ENCODE results near the gene LRGUK. TPM values are rescaled to one million over a fixed set of nuclear protein-coding genes. Genes with fewer than 3 reads are reported as not detected.
A peak's percentile ranks its signal among the peaks of the same experiment; 100 is the strongest.

Gene LRGUK
- polyA plus RNA-seq, 4 donors = 0.03 to 0.22 TPM; not detected in 2

GRCh38 chr7:134086998-134087735, 40.0 kb upstream of the LRGUK start:
- H3K4me1 ChIP-seq (ENCODE audit: control insufficient read depth in 3 of 3, insufficient read depth in 2 of 3, low read depth in 1 of 3, low read length in 2 of 3) = no peaks in the 10 kb centered on the region
- no peaks in the 10 kb centered on the region for H3K27me3 ChIP-seq (ENCODE audit: control insufficient read depth in 3 of 3, insufficient read depth in 3 of 3, low read length in 3 of 3)
- H3K36me3 ChIP-seq (ENCODE audit: control insufficient read depth in 3 of 3, insufficient read depth in 2 of 3, low read depth in 1 of 3, low read length in 3 of 3) = no peaks in the 10 kb centered on the region
- 84 to 89% (median 86%) methylated on average over 2 of the region's 2 CpGs for WGBS, 3 donors
- no peak overlapping the region for H3K27ac ChIP-seq (ENCODE audit: low read depth in 1 of 3, low read length in 2 of 3)
- FAIRE-seq (no peak), DNase-seq (peak in 1 of 2 donors; percentile 0)
- H3K9me3 ChIP-seq (ENCODE audit: control insufficient read depth in 2 of 2, insufficient read depth in 1 of 2, low read depth in 1 of 2, low read length in 1 of 2) = peaks cover 0 to 28% of the 10 kb centered on the region in 2 donors
- no peak overlapping the region for H3K4me3 ChIP-seq (ENCODE audit: low read depth in 1 of 3, low read length in 3 of 3)

- no peak overlapping the region for H3K4me3 ChIP-seq (ENCODE audit: low read depth in 1 of 3, low read length in 3 of 3)
- H3K9me3 ChIP-seq (ENCODE audit: control insufficient read depth in 2 of 2, insufficient read depth in 1 of 2, low read depth in 1 of 2, low read length in 1 of 2) = peaks cover 0 to 28% of the 10 kb centered on the region in 2 donors
- H3K4me1 ChIP-seq (ENCODE audit: control insufficient read depth in 3 of 3, insufficient read depth in 2 of 3, low read depth in 1 of 3, low read length in 2 of 3) = no peaks in the 10 kb centered on the region
- H3K27ac ChIP-seq (ENCODE audit: low read depth in 1 of 3, low read length in 2 of 3) = no peak overlapping the region
- H3K36me3 ChIP-seq (ENCODE audit: control insufficient read depth in 3 of 3, insufficient read depth in 2 of 3, low read depth in 1 of 3, low read length in 3 of 3) = no peaks in the 10 kb centered on the region
- FAIRE-seq (no peak), DNase-seq (no peak)
- H3K27me3 ChIP-seq (ENCODE audit: control insufficient read depth in 3 of 3, insufficient read depth in 3 of 3, low read length in 3 of 3) = no peaks in the 10 kb centered on the region
Observed at GRCh38 chr7:134088199-134088598, 38.9 kb upstream of the LRGUK start.

- Histone ChIP-seq H3K27ac (ENCODE audit: low read depth in 1 of 3, low read length in 2 of 3) (no peak overlapping the region), H3K9me3 (ENCODE audit: control insufficient read depth in 2 of 2, insufficient read depth in 1 of 2, low read depth in 1 of 2, low read length in 1 of 2) (peaks cover 0 to 28% of the 10 kb centered on the region in 2 donors), H3K4me3 (ENCODE audit: low read depth in 1 of 3, low read length in 3 of 3) (no peak overlapping the region), H3K27me3 (ENCODE audit: control insufficient read depth in 3 of 3, insufficient read depth in 3 of 3, low read length in 3 of 3) (no peaks in the 10 kb centered on the region), H3K4me1 (ENCODE audit: control insufficient read depth in 3 of 3, insufficient read depth in 2 of 3, low read depth in 1 of 3, low read length in 2 of 3) (no peaks in the 10 kb centered on the region), H3K36me3 (ENCODE audit: control insufficient read depth in 3 of 3, insufficient read depth in 2 of 3, low read depth in 1 of 3, low read length in 3 of 3) (no peaks in the 10 kb centered on the region)
- peak in 1 of 2 donors; percentile 2 for DNase-seq
- 71 to 82% (median 77%) methylated on average over 4 of the region's 4 CpGs for WGBS, 3 donors
- FAIRE-seq = no peak
Observed at GRCh38 chr7:134089446-134089845, 37.7 kb upstream of the LRGUK start.

DNA sequence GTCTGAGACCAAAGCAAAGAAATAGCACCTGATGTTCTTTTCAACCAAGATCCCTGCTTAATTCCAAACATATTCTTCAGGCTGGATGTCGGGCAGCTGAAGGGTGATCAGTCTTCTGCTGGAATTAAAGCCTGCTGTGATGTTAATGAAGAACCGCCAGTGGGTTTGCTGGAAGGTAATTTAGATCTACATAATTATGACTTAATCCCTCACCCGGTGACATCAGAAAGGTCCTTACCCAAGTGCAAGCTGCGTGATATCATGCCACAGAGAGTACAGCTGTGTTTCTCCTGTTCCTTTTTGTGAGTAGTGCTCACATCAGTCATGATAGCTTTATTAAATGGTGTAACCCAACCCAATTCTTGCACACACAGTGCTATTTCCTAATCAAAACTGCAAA, 29.1 kb upstream of the LRGUK start:
- no peaks in the 10 kb centered on the region for H3K4me1 ChIP-seq (ENCODE audit: control insufficient read depth in 3 of 3, insufficient read depth in 2 of 3, low read depth in 1 of 3, low read length in 2 of 3)
- DNase-seq (peak in 1 of 2 donors; percentile 0), FAIRE-seq (no peak)
- peaks cover 0 to 16% of the 10 kb centered on the region in 2 donors for H3K9me3 ChIP-seq (ENCODE audit: control insufficient read depth in 2 of 2, insufficient read depth in 1 of 2, low read depth in 1 of 2, low read length in 1 of 2)
- no peaks in the 10 kb centered on the region for H3K36me3 ChIP-seq (ENCODE audit: control insufficient read depth in 3 of 3, insufficient read depth in 2 of 3, low read depth in 1 of 3, low read length in 3 of 3)
- no peak overlapping the region for H3K4me3 ChIP-seq (ENCODE audit: low read depth in 1 of 3, low read length in 3 of 3)
- WGBS, 3 donors = 86 to 90% (median 88%) methylated on average over 4 of the region's 4 CpGs
- H3K27me3 ChIP-seq (ENCODE audit: control insufficient read depth in 3 of 3, insufficient read depth in 3 of 3, low read length in 3 of 3) = no peaks in the 10 kb centered on the region
- no peak overlapping the region for H3K27ac ChIP-seq (ENCODE audit: low read depth in 1 of 3, low read length in 2 of 3)

DNA sequence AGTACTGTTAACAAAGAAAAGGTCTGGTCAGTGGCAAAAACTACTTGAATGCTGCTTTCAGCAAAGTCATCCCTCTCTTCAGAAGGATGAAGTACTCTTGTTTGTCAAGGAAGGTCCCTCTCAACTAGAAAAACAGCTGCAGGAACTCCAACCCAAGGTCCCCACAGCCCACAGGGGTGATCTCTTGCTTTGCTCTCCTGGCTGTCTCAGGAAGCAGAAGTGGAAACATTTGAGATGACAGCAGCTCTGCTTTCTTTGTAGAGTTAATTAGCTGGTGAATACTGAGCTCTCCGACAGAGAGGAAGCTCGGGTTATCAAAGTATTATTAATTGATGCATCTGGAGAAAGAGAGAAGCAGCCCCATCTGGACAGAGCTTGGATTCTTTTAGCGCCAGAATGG, 25.4 kb upstream of the LRGUK start:
- FAIRE-seq = no peak
- DNase-seq = no peak

DNA sequence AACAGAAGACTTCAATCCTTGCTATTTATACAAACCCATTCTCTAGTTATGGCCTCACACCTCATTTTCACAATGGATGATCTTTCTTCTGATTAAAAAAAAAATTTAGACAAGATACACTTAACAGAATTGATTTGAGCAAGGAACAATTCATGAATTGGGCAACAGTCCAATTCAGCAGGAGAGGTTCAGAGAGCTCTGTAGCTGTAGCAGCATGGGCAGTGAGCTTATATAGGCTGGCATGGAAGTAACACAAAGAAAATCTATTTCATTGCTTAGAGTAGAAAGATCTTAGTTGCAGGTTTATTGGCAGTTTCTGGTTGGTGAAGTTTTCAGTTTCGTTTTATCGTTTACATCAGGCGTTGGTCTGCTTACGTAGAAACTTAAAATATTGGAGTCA, 23.0 kb upstream of the LRGUK start:
- Histone ChIP-seq H3K4me3 (ENCODE audit: low read depth in 1 of 3, low read length in 3 of 3) (no peak overlapping the region), H3K9me3 (ENCODE audit: control insufficient read depth in 2 of 2, insufficient read depth in 1 of 2, low read depth in 1 of 2, low read length in 1 of 2) (no peaks in the 10 kb centered on the region), H3K36me3 (ENCODE audit: control insufficient read depth in 3 of 3, insufficient read depth in 2 of 3, low read depth in 1 of 3, low read length in 3 of 3) (no peaks in the 10 kb centered on the region), H3K4me1 (ENCODE audit: control insufficient read depth in 3 of 3, insufficient read depth in 2 of 3, low read depth in 1 of 3, low read length in 2 of 3) (no peaks in the 10 kb centered on the region), H3K27ac (ENCODE audit: low read depth in 1 of 3, low read length in 2 of 3) (no peak overlapping the region), H3K27me3 (ENCODE audit: control insufficient read depth in 3 of 3, insufficient read depth in 3 of 3, low read length in 3 of 3) (no peaks in the 10 kb centered on the region)
- WGBS, 3 donors = 91 to 98% methylated on average over 4 of the region's 4 CpGs; no CpG with 5 or more reads in 1 of the 3 donors
- DNase-seq (no peak), FAIRE-seq (no peak)

More for the DNA sequence above, 25.4 kb upstream of the LRGUK start:
- Histone ChIP-seq H3K27ac (ENCODE audit: low read depth in 1 of 3, low read length in 2 of 3) (no peak overlapping the region), H3K36me3 (ENCODE audit: control insufficient read depth in 3 of 3, insufficient read depth in 2 of 3, low read depth in 1 of 3, low read length in 3 of 3) (no peaks in the 10 kb centered on the region), H3K4me3 (ENCODE audit: low read depth in 1 of 3, low read length in 3 of 3) (no peak overlapping the region), H3K27me3 (ENCODE audit: control insufficient read depth in 3 of 3, insufficient read depth in 3 of 3, low read length in 3 of 3) (no peaks in the 10 kb centered on the region), H3K9me3 (ENCODE audit: control insufficient read depth in 2 of 2, insufficient read depth in 1 of 2, low read depth in 1 of 2, low read length in 1 of 2) (peaks cover 0 to 12% of the 10 kb centered on the region in 2 donors), H3K4me1 (ENCODE audit: control insufficient read depth in 3 of 3, insufficient read depth in 2 of 3, low read depth in 1 of 3, low read length in 2 of 3) (no peaks in the 10 kb centered on the region)
- WGBS, 3 donors = 67 to 83% methylated on average over 3 of the region's 3 CpGs; no CpG with 5 or more reads in 1 of the 3 donors

GRCh38 chr7:134105841-134106240, 21.3 kb upstream of the LRGUK start:
- DNase-seq (no peak), FAIRE-seq (no peak)
- no peaks in the 10 kb centered on the region for H3K9me3 ChIP-seq (ENCODE audit: control insufficient read depth in 2 of 2, insufficient read depth in 1 of 2, low read depth in 1 of 2, low read length in 1 of 2)
- H3K27me3 ChIP-seq (ENCODE audit: control insufficient read depth in 3 of 3, insufficient read depth in 3 of 3, low read length in 3 of 3) = no peaks in the 10 kb centered on the region
- H3K36me3 ChIP-seq (ENCODE audit: control insufficient read depth in 3 of 3, insufficient read depth in 2 of 3, low read depth in 1 of 3, low read length in 3 of 3) = no peaks in the 10 kb centered on the region
- H3K27ac ChIP-seq (ENCODE audit: low read depth in 1 of 3, low read length in 2 of 3) = no peak overlapping the region
- 87 to 90% methylated on average over 5 of the region's 5 CpGs; no CpG with 5 or more reads in 1 of the 3 donors for WGBS, 3 donors
- no peak overlapping the region for H3K4me3 ChIP-seq (ENCODE audit: low read depth in 1 of 3, low read length in 3 of 3)
- no peaks in the 10 kb centered on the region for H3K4me1 ChIP-seq (ENCODE audit: control insufficient read depth in 3 of 3, insufficient read depth in 2 of 3, low read depth in 1 of 3, low read length in 2 of 3)

DNA sequence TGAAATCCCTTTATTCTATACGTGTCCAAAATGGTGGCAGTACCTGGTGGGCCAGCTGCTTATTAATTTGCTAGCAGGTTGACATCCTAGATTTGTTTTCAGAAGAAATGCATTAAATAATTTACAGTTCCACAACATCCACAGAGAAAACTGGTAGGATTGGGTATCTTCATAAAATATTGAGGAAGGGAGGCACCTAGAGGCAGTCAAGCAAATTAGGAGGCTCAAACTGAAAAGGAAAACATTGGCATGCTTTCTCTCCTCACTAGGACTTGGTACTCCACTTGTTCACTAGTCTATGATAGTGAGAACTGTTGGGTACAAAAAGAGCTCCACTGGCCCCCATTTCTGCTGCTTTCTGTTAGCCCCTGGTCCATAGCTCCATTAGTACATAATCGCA, 18.3 kb upstream of the LRGUK start:
- 63 to 91% methylated on average over 2 of the region's 2 CpGs; no CpG with 5 or more reads in 1 of the 3 donors for WGBS, 3 donors
- no peak for FAIRE-seq
- H3K36me3 ChIP-seq (ENCODE audit: control insufficient read depth in 3 of 3, insufficient read depth in 2 of 3, low read depth in 1 of 3, low read length in 3 of 3) = no peaks in the 10 kb centered on the region
- no peaks in the 10 kb centered on the region for H3K27me3 ChIP-seq (ENCODE audit: control insufficient read depth in 3 of 3, insufficient read depth in 3 of 3, low read length in 3 of 3)
- no peak for DNase-seq
- no peaks in the 10 kb centered on the region for H3K9me3 ChIP-seq (ENCODE audit: control insufficient read depth in 2 of 2, insufficient read depth in 1 of 2, low read depth in 1 of 2, low read length in 1 of 2)
- no peak overlapping the region for H3K27ac ChIP-seq (ENCODE audit: low read depth in 1 of 3, low read length in 2 of 3)
- H3K4me1 ChIP-seq (ENCODE audit: control insufficient read depth in 3 of 3, insufficient read depth in 2 of 3, low read depth in 1 of 3, low read length in 2 of 3) = no peaks in the 10 kb centered on the region
- H3K4me3 ChIP-seq (ENCODE audit: low read depth in 1 of 3, low read length in 3 of 3) = no peak overlapping the region

DNA sequence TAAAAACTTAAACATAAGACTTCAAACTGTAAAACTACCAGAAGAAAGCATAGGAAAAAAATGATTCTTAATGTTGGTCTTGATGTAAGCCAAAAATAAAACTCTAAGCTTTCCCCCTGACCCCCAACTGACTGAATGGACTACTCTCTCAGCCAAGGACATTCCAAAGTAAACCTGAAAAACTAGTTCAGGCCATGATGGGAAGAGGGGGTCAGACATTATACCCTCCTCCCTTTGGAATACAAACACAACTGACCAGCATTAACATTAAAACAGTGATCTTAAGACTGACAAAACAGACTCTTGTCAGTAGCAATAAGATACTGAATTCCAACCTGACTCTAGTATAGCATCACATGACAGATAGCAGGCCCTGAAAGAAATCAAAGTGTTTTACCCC, 13.5 kb upstream of the LRGUK start:
- peak in 1 of 2 donors; percentile 0 for DNase-seq
- Histone ChIP-seq H3K27me3 (ENCODE audit: control insufficient read depth in 3 of 3, insufficient read depth in 3 of 3, low read length in 3 of 3) (no peaks in the 10 kb centered on the region), H3K36me3 (ENCODE audit: control insufficient read depth in 3 of 3, insufficient read depth in 2 of 3, low read depth in 1 of 3, low read length in 3 of 3) (no peaks in the 10 kb centered on the region), H3K9me3 (ENCODE audit: control insufficient read depth in 2 of 2, insufficient read depth in 1 of 2, low read depth in 1 of 2, low read length in 1 of 2) (no peaks in the 10 kb centered on the region), H3K27ac (ENCODE audit: low read depth in 1 of 3, low read length in 2 of 3) (no peak overlapping the region), H3K4me3 (ENCODE audit: low read depth in 1 of 3, low read length in 3 of 3) (no peak overlapping the region), H3K4me1 (ENCODE audit: control insufficient read depth in 3 of 3, insufficient read depth in 2 of 3, low read depth in 1 of 3, low read length in 2 of 3) (no peaks in the 10 kb centered on the region)
- no peak for FAIRE-seq
